H1 (cell line): ENCODE data around the gene APOC3. TPM values are rescaled to one million over a fixed set of nuclear protein-coding genes. Genes with fewer than 3 reads are reported as not detected.

Source experiments
- CTCF ChIA-PET: fragments of 300-600 bp; sonication (Branson Sonifier 250); formaldehyde crosslinking; loops from one replicate; lab custom pipeline; 2021; ENCODE audit not compliant: partially characterized antibody; lab: Charles Lee
- POLR2A ChIA-PET: fragments of 300-600 bp; sonication (Branson Sonifier 250); formaldehyde crosslinking; loops from one replicate; lab custom pipeline; 2021; ENCODE audit warnings: inconsistent platforms; ENCODE audit not compliant: partially characterized antibody; lab: Charles Lee
- DNase-seq, 2 experiments: peaks; one replicate each; pipeline versions ENCODE4 v3.0.0 to v3.0.0-alpha.2; 2010 to 2022; ENCODE audit warnings: low spot score in 2 of 2, low read depth in 1 of 2, mixed read lengths in 1 of 2
- FAIRE-seq: peaks from 2 replicates; lab custom pipeline; 2011; peaks lifted over from hg19 to GRCh38; lab: Jason Lieb, UNC
- H2AFZ ChIP-seq: 2 replicates; pipeline ENCODE4 v1.8.1; 2012; ENCODE audit warnings: low read length, inconsistent platforms
- H2AK5ac ChIP-seq: 2 replicates; pipeline ENCODE4 v1.6.1; 2013; ENCODE audit warnings: low read depth, low read length
- H2BK120ac ChIP-seq: replicated peaks from 2 replicates; pipeline ENCODE3; 2013; ENCODE audit warnings: low read depth, low read length, inconsistent platforms
- H2BK12ac ChIP-seq: 2 replicates; pipeline ENCODE4 v1.6.1; 2013; ENCODE audit warnings: low read depth, low read length
- H2BK15ac ChIP-seq: 2 replicates; pipeline ENCODE4 v1.6.1; 2013; ENCODE audit warnings: low read length
- H2BK20ac ChIP-seq: 2 replicates; pipeline ENCODE4 v1.6.1; 2013; ENCODE audit warnings: low read length
- H2BK5ac ChIP-seq: 2 replicates; pipeline ENCODE4 v1.6.1; 2013; ENCODE audit warnings: low read depth, low read length
- H3K14ac ChIP-seq: 2 replicates; pipeline ENCODE4 v1.6.1; 2013; ENCODE audit warnings: inconsistent platforms; ENCODE audit not compliant: insufficient read length
- H3K18ac ChIP-seq: 2 replicates; pipeline ENCODE4 v1.6.1; 2013; ENCODE audit warnings: low read length; ENCODE audit errors: extremely low read depth
- H3K23ac ChIP-seq: 2 replicates; pipeline ENCODE4 v1.6.1; 2013; ENCODE audit warnings: inconsistent platforms; ENCODE audit not compliant: insufficient read length
- H3K23me2 ChIP-seq: 2 replicates; pipeline ENCODE4 v1.6.1; 2013; ENCODE audit warnings: low read depth, low read length
- H3K27ac ChIP-seq: 2 replicates; pipeline ENCODE4 v1.6.1; 2011; ENCODE audit warnings: low read depth, low read length, inconsistent platforms
- H3K27me3 ChIP-seq, 4 experiments: replicated peaks in 1 of 4; 1 replicate in 1 of 4; 2 replicates in 3 of 4; pipeline versions ENCODE4 v1.6.1 to v1.8.1; 2011 to 2013; ENCODE audit warnings: low read length in 3 of 4, mild to moderate bottlenecking in 3 of 4, inconsistent platforms in 2 of 4, mixed read lengths in 2 of 4, moderate library complexity in 1 of 4; ENCODE audit not compliant: control insufficient read depth in 3 of 4, insufficient read depth in 3 of 4; ENCODE audit errors: extremely low read depth in 1 of 4
- H3K36me3 ChIP-seq, 4 experiments: 2 replicates each; pipeline versions ENCODE4 v1.6.1 to v1.8.1; 2011 to 2013; ENCODE audit warnings: mild to moderate bottlenecking in 4 of 4, low read length in 3 of 4, moderate library complexity in 2 of 4, control low read depth in 1 of 4, inconsistent platforms in 1 of 4; ENCODE audit not compliant: insufficient read depth in 4 of 4, control insufficient read depth in 2 of 4
- H3K4ac ChIP-seq: replicated peaks from 2 replicates; pipeline ENCODE3; 2013; ENCODE audit warnings: low read length, low read depth, mixed read lengths, inconsistent platforms; ENCODE audit not compliant: insufficient read length
- H3K4me1 ChIP-seq, 4 experiments: replicated peaks in 1 of 4; 1 replicate in 1 of 4; 2 replicates in 3 of 4; pipeline versions ENCODE4 v1.6.1 to v1.8.1; 2011 to 2013; ENCODE audit warnings: low read length in 3 of 4, inconsistent platforms in 2 of 4, mixed read lengths in 1 of 4; ENCODE audit not compliant: insufficient read depth in 4 of 4, control insufficient read depth in 3 of 4
- H3K4me2 ChIP-seq, 2 experiments: 2 replicates each; pipeline versions ENCODE4 v1.6.1 to v1.8.1; 2011 to 2013; ENCODE audit warnings: low read depth in 2 of 2, low read length in 2 of 2, control low read depth in 1 of 2, inconsistent platforms in 1 of 2, mild to moderate bottlenecking in 1 of 2; ENCODE audit not compliant: insufficient read depth in 1 of 2
- H3K4me3 ChIP-seq, 4 experiments: fragments of 200-600, 300-600 bp in 1 of 4; sonication (generic), shearing (Covaris generic), sonication (Bioruptor Twin) in 1 of 4; 2 replicates each; pipeline versions ENCODE4 v1.5.1 to v1.8.1; 2011 to 2016; ENCODE audit warnings: low read length in 4 of 4, low read depth in 3 of 4, control low read depth in 2 of 4, inconsistent platforms in 2 of 4, mild to moderate bottlenecking in 2 of 4, mixed read lengths in 1 of 4, moderate library complexity in 1 of 4; ENCODE audit not compliant: insufficient read depth in 2 of 4; ENCODE audit errors: extremely low read depth in 1 of 4
- H3K56ac ChIP-seq: replicated peaks from 2 replicates; pipeline ENCODE3; 2013; ENCODE audit warnings: low read depth, mild to moderate bottlenecking, mixed read lengths, low read length, inconsistent platforms; ENCODE audit not compliant: insufficient read length
- H3K79me1 ChIP-seq: 2 replicates; pipeline ENCODE4 v1.6.1; 2013; ENCODE audit warnings: low read depth, low read length, control low read depth
- H3K79me2 ChIP-seq, 2 experiments: 2 replicates each; pipeline versions ENCODE4 v1.6.1 to v1.8.1; 2012 to 2013; ENCODE audit warnings: low read length in 2 of 2, mild to moderate bottlenecking in 2 of 2, inconsistent platforms in 1 of 2; ENCODE audit not compliant: insufficient read depth in 2 of 2, control insufficient read depth in 1 of 2
- H3K9ac ChIP-seq, 4 experiments: replicated peaks in 1 of 4; 1 replicate in 1 of 4; 2 replicates in 3 of 4; pipeline versions ENCODE4 v1.6.1 to v1.8.1; 2011 to 2013; ENCODE audit warnings: low read depth in 3 of 4, low read length in 3 of 4, control low read depth in 2 of 4, mild to moderate bottlenecking in 2 of 4, moderate library complexity in 2 of 4, inconsistent platforms in 1 of 4; ENCODE audit errors: extremely low read depth in 1 of 4
- H3K9me3 ChIP-seq, 2 experiments: 2 replicates each; pipeline versions ENCODE4 v1.6.1 to v1.8.1; 2012 to 2013; ENCODE audit warnings: mild to moderate bottlenecking in 2 of 2, moderate library complexity in 2 of 2, control low read depth in 1 of 2, inconsistent platforms in 1 of 2, low read depth in 1 of 2, low read length in 1 of 2, mixed read lengths in 1 of 2; ENCODE audit not compliant: insufficient read depth in 2 of 2
- H4K20me1 ChIP-seq, 2 experiments: replicated peaks in 1 of 2; 2 replicates each; pipeline versions ENCODE3 to v1.8.1; 2011 to 2013; ENCODE audit warnings: inconsistent platforms in 2 of 2, low read length in 2 of 2, mild to moderate bottlenecking in 1 of 2; ENCODE audit not compliant: insufficient read depth in 2 of 2, control insufficient read depth in 1 of 2
- H4K5ac ChIP-seq: 2 replicates; pipeline ENCODE4 v1.6.1; 2013; ENCODE audit warnings: low read length, low read depth, mixed read lengths, inconsistent platforms; ENCODE audit not compliant: insufficient read length
- H4K8ac ChIP-seq: 2 replicates; pipeline ENCODE4 v1.8.0; 2013; ENCODE audit warnings: mild to moderate bottlenecking, moderate library complexity, low read length, inconsistent platforms; ENCODE audit not compliant: insufficient read depth; ENCODE audit errors: extremely low read depth
- H4K91ac ChIP-seq: replicated peaks from 2 replicates; pipeline ENCODE3; 2013; ENCODE audit warnings: low read length, mixed read lengths, inconsistent platforms; ENCODE audit not compliant: insufficient read length
- BCL11A ChIP-seq, 2 experiments: IDR thresholded peaks; one replicate each; pipeline ENCODE4 v1.6.1; 2011; ENCODE audit warnings: low read depth in 2 of 2, low read length in 2 of 2, mild to moderate bottlenecking in 2 of 2
- CBX8 ChIP-seq: fragments of 300-800, 300-1000 bp; sonication (generic); IDR thresholded peaks from 2 replicates; pipeline ENCODE4 v1.7.1; 2016; ENCODE audit warnings: low read depth, low read length, borderline replicate concordance
- CHD1 ChIP-seq: IDR thresholded peaks from 2 replicates; pipeline ENCODE4 v1.6.1; 2012; ENCODE audit warnings: low read depth, low read length, improper control_type of control experiment
- CTBP2 ChIP-seq: IDR thresholded peaks from 2 replicates; pipeline ENCODE4 v1.7.0; 2011; ENCODE audit warnings: borderline replicate concordance, mild to moderate bottlenecking, moderate library complexity, mixed read lengths, low read length; ENCODE audit not compliant: insufficient read depth, insufficient read length
- E2F6 ChIP-seq: IDR thresholded peaks from 2 replicates; pipeline ENCODE4 v1.6.1; 2012; ENCODE audit warnings: inconsistent platforms
- JUN ChIP-seq: IDR thresholded peaks from 2 replicates; pipeline ENCODE4 v1.6.1; 2011; ENCODE audit warnings: low read depth, mild to moderate bottlenecking, improper control_type of control experiment, low read length
- KDM5A ChIP-seq: fragments of 200-600 bp; IDR thresholded peaks from 2 replicates; pipeline ENCODE4 v1.7.1; 2012; ENCODE audit warnings: mild to moderate bottlenecking, low read length, inconsistent platforms, mixed read lengths
- NANOG ChIP-seq: IDR thresholded peaks from 2 replicates; pipeline ENCODE4 v1.6.1; 2011; ENCODE audit warnings: low read length, low read depth, mild to moderate bottlenecking, inconsistent platforms; ENCODE audit not compliant: insufficient read depth, poor library complexity, severe bottlenecking
- RBBP5 ChIP-seq: IDR thresholded peaks from 2 replicates; pipeline ENCODE4 v1.7.1; 2012; ENCODE audit warnings: low read depth, mild to moderate bottlenecking, inconsistent platforms, low read length, moderate library complexity, borderline replicate concordance
- SP4 ChIP-seq: IDR thresholded peaks from 2 replicates; pipeline ENCODE4 v1.6.1; 2012; ENCODE audit warnings: low read length, inconsistent platforms
- WGBS, 2 experiments: shearing (Covaris generic) in 1 of 2; methylation state at CpG; one replicate each; pipeline versions ENCODE4 v1.1.6 to v1.1.7; 2013 to 2015; ENCODE audit warnings: low lambda C conversion rate in 2 of 2, mixed read lengths in 2 of 2, inconsistent platforms in 1 of 2, low coverage in 1 of 2, missing lambda C conversion rate in 1 of 2; ENCODE audit not compliant: insufficient replicate concordance in 2 of 2, insufficient coverage in 1 of 2, insufficient read length in 1 of 2; ENCODE audit errors: extremely low coverage in 1 of 2, missing lambda C conversion rate in 1 of 2; 5-methylcytosine and 5-hydroxymethylcytosine counted together
- polyA plus RNA-seq, 7 experiments: library from polyadenylated mRNA; depleted of rRNA in 3 of 7; stranded (reverse) in 5 of 7; unstranded in 2 of 7; fragments of >200 nt in 5 of 7; fragments of 200-250 nt in 2 of 7; gene quantifications; 1 replicate in 5 of 7; 2 replicates in 1 of 7; 4 replicates in 1 of 7; pipeline versions ENCODE4 v1.2.1 to v1.2.3, GENCODE V29; 2011 to 2013; ENCODE audit warnings: missing spikeins in 2 of 7, mixed read lengths in 2 of 7
- total RNA-seq: library from RNA; stranded (reverse); fragmentation: NEBNext Ultra II Directional; extraction: Animal tissue kit (Norgen Biotek cat#: 25700); gene quantifications from 2 replicates; pipeline ENCODE4 v1.2.1, GENCODE V29; 2021

Gene APOC3
- total and polyA plus RNA-seq, 2 of the 8 experiments (the other 6 are each of a cell fraction or from before 2014, with no cell fraction given): not detected

- Histone ChIP-seq H3K23me2 (peaks cover 3% of the 10 kb centered on the region), H3K4ac (no peak overlapping the region), H2AFZ (peak overlapping the region; percentile 96), H3K79me1 (no peaks in the 10 kb centered on the region), H3K56ac (no peak overlapping the region), H4K5ac (no peak overlapping the region), H4K20me1 (no peaks in the 10 kb centered on the region), H4K91ac (no peak overlapping the region), H3K27me3 (peaks cover 0 to 11% (median 3%) of the 10 kb centered on the region in 4 experiments; a peak in 4 of 7 replicates), H2BK12ac (no peak overlapping the region), H3K4me3 (no peak overlapping the region), H2BK15ac (no peak overlapping the region), H3K27ac (no peak overlapping the region), H4K8ac (peak overlapping the region; percentile 28; the same call in 1 of the 2 replicates), H2BK120ac (no peak overlapping the region), H3K14ac (no peak overlapping the region), H2AK5ac (no peak overlapping the region), H3K4me1 (peaks cover 4 to 7% (median 5%) of the 10 kb centered on the region in 4 experiments), H3K79me2 (no peaks in the 10 kb centered on the region), H3K4me2 (peak overlapping the region in 1 of 2 experiments; percentile 10; a peak in 1 of 4 replicates), H3K23ac (no peak overlapping the region), H3K9me3 (no peaks in the 10 kb centered on the region), H3K9ac (no peak overlapping the region), H3K18ac (no peak overlapping the region), H2BK5ac (no peak overlapping the region), H2BK20ac (no peak overlapping the region), H3K36me3 (no peaks in the 10 kb centered on the region)
- CTCF ChIA-PET: interaction anchor here (0.6 to 12.1 kb wide), 16 partner anchors 7 to 387 kb away, joined by 3 to 237 read pairs (median 4); partner anchors contain the start of genes APOA1, APOA4 and APOC3
- no peak for DNase-seq
- no peak for FAIRE-seq
- 80% methylated on average over 8 of the region's 8 CpGs; no CpG with 5 or more reads in 1 of the 2 experiments for WGBS, 2 experiments
- POLR2A ChIA-PET: interaction anchor here (2.8 kb wide), 1 partner anchor 42 kb away, joined by 16 read pairs; no protein-coding TSS in a partner anchor
- TF ChIP-seq JUN (no peak), BCL11A (IDR thresholded peaks at IDR 0.05; ENCODE audit: low read depth in 2 of 2, low read length in 2 of 2) (no peak), E2F6 (no peak), SP4 (no peak), KDM5A (no peak), RBBP5 (no peak), CHD1 (no peak), CBX8 (no peak), CTBP2 (no peak), NANOG (no peak)
These were observed 36.6 kb upstream of the APOC3 start for GRCh38 chr11:116792869-116793771.
